Measurements from ENCODE around the gene BRCA2.

DNA sequence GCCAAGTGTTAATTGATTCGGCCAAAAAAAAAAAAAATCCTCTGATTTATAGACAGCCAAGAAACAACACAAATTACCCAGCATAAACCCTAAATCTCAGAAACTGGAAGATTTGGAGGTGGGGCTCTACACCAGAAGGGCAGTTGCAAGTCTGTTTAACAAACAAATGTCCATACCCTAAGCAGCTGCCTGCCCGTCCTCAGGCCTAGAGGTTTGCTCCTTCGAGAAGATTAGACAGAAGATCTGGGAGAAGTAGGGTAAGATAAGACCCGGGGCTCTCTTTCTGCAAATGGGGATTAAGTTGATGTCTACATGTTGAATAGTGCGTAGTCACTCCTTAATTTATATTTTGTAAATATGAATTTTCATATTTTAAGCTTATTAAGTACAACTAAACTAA, 116.1 kb downstream of the BRCA2 start:
- TF ChIP-seq POLR2A (IDR thresholded peaks at IDR 0.05): no peak
- TF ChIP-seq, protein P1, sequence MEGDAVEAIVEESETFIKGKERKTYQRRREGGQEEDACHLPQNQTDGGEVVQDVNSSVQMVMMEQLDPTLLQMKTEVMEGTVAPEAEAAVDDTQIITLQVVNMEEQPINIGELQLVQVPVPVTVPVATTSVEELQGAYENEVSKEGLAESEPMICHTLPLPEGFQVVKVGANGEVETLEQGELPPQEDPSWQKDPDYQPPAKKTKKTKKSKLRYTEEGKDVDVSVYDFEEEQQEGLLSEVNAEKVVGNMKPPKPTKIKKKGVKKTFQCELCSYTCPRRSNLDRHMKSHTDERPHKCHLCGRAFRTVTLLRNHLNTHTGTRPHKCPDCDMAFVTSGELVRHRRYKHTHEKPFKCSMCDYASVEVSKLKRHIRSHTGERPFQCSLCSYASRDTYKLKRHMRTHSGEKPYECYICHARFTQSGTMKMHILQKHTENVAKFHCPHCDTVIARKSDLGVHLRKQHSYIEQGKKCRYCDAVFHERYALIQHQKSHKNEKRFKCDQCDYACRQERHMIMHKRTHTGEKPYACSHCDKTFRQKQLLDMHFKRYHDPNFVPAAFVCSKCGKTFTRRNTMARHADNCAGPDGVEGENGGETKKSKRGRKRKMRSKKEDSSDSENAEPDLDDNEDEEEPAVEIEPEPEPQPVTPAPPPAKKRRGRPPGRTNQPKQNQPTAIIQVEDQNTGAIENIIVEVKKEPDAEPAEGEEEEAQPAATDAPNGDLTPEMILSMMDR (IDR thresholded peaks at IDR 0.05): no peak

Measured in esophagus squamous epithelium (tissue), 4 donors.